ENCODE measurements around the gene PDE6B. TPM values are rescaled to one million over a fixed set of nuclear protein-coding genes. Genes with fewer than 3 reads are reported as not detected.

PDE6B gene
- total RNA-seq, 2 donors from 2014 or later, result 14.0 to 18.9 TPM

- Mint-ChIP-seq H3K9me3 (peaks cover 3% of the 10 kb centered on the region in 2 donors), H3K36me3 (ENCODE audit: insufficient read depth in 2 of 2) (no peaks in the 10 kb centered on the region), H3K27ac (no peak overlapping the region), H3K4me1 (ENCODE audit: low read depth) (peaks cover 38% of the 10 kb centered on the region), H3K4me3 (no peak overlapping the region), H3K27me3 (ENCODE audit: low read depth) (peaks cover 30% of the 10 kb centered on the region)
- ATAC-seq (replicated peaks in 1 of 2) (no peak), DNase-seq (no peak)
Measured at GRCh38 chr4:605702-606425, 19.5 kb upstream of the PDE6B start.

DNA sequence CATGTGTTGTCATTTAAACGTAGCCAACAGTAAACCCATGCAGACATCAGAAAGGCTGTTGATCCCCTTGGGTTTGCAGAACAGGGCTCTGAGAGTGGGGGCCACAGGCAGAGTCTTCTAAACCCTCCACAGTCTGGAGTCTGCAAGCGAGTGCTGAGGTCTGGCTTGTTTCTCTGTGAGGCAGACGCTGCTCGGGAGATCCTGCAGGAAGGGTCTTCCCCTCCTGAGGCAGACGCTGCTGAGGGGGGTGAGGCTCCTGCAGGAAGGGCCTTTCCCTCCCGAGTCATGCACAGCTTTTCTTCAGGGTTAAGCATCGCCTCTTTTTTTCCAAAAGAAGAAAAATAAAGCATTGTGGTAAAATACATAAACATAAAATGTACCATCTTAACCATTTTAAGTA, 17.1 kb upstream of the PDE6B start:
- Mint-ChIP-seq H3K27ac (no peak overlapping the region), H3K9me3 (peaks cover 3% of the 10 kb centered on the region in 2 donors), H3K27me3 (ENCODE audit: low read depth) (peaks cover 30% of the 10 kb centered on the region), H3K4me3 (no peak overlapping the region), H3K36me3 (ENCODE audit: insufficient read depth in 2 of 2) (no peaks in the 10 kb centered on the region), H3K4me1 (ENCODE audit: low read depth) (peaks cover 16% of the 10 kb centered on the region)
- no peak for ATAC-seq (replicated peaks in 1 of 2)
- DNase-seq, result no peak

DNA sequence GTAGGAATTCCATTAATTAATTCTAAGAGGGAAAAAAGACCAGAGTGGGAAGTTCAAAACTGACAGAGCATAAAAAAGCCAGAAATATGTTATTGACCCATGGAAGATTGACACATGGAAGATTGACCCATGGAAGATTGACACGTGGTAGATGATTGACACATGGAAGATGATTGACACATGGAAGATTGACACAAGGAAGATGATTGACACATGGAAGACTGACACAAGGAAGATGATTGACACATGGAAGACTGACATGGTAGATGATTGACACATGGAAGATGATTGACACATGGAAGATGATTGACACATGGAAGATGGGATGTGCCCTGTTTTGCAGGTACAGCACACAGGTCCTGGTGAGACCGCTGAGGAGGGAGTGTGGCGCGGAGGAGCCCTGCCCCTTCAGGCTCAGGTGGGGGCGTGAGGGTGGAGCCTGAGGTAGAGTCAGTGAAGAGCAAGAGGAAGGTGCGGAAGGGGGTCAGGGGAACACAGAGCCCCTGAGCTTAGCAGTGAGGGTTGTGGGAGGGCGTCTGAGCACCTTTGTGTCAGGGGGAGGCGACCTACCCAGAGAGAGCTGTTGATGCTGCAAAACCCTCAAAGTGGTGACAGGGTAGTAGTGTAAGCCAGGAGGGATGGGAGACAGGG, 15.8 kb upstream of the PDE6B start:
- no peak overlapping the region for H3K27ac Mint-ChIP-seq
- no peak overlapping the region for H3K4me3 Mint-ChIP-seq
- peaks cover 3% of the 10 kb centered on the region in 2 donors for H3K9me3 Mint-ChIP-seq
- peaks cover 7% of the 10 kb centered on the region for H3K4me1 Mint-ChIP-seq (ENCODE audit: low read depth)
- no peak for ATAC-seq (replicated peaks in 1 of 2)
- peaks cover 28% of the 10 kb centered on the region for H3K27me3 Mint-ChIP-seq (ENCODE audit: low read depth)
- no peaks in the 10 kb centered on the region for H3K36me3 Mint-ChIP-seq (ENCODE audit: insufficient read depth in 2 of 2)
- no peak for DNase-seq

- Mint-ChIP-seq H3K4me3 (no peak overlapping the region), H3K27ac (no peak overlapping the region), H3K36me3 (ENCODE audit: insufficient read depth in 2 of 2) (no peaks in the 10 kb centered on the region), H3K27me3 (ENCODE audit: low read depth) (peaks cover 33% of the 10 kb centered on the region), H3K4me1 (ENCODE audit: low read depth) (peaks cover under 1% of the 10 kb centered on the region), H3K9me3 (peaks cover 3% of the 10 kb centered on the region in 2 donors)
- no peak for DNase-seq
- ATAC-seq (replicated peaks in 1 of 2), result no peak
Measured at GRCh38 chr4:610411-611261, 14.7 kb upstream of the PDE6B start.

GRCh38 chr4:612052-612748, 13.2 kb upstream of the PDE6B start:
- Mint-ChIP-seq H3K27me3 (ENCODE audit: low read depth) (peaks cover 38% of the 10 kb centered on the region), H3K9me3 (peaks cover 3% of the 10 kb centered on the region in 2 donors), H3K36me3 (ENCODE audit: insufficient read depth in 2 of 2) (no peaks in the 10 kb centered on the region), H3K27ac (no peak overlapping the region), H3K4me3 (no peak overlapping the region), H3K4me1 (ENCODE audit: low read depth) (no peaks in the 10 kb centered on the region)
- DNase-seq, result no peak
- no peak for ATAC-seq (replicated peaks in 1 of 2)

GRCh38 chr4:612749-613125, 12.6 kb upstream of the PDE6B start:
- Mint-ChIP-seq H3K27ac (no peak overlapping the region), H3K4me3 (no peak overlapping the region), H3K36me3 (ENCODE audit: insufficient read depth in 2 of 2) (no peaks in the 10 kb centered on the region), H3K27me3 (ENCODE audit: low read depth) (peaks cover 40% of the 10 kb centered on the region), H3K9me3 (peaks cover 3% of the 10 kb centered on the region in 2 donors), H3K4me1 (ENCODE audit: low read depth) (no peaks in the 10 kb centered on the region)
- DNase-seq (no peak), ATAC-seq (replicated peaks in 1 of 2) (no peak)

- Mint-ChIP-seq H3K27me3 (ENCODE audit: low read depth) (peaks cover 44% of the 10 kb centered on the region), H3K36me3 (ENCODE audit: insufficient read depth in 2 of 2) (no peaks in the 10 kb centered on the region), H3K4me3 (no peak overlapping the region), H3K4me1 (ENCODE audit: low read depth) (no peaks in the 10 kb centered on the region), H3K9me3 (peaks cover 3% of the 10 kb centered on the region in 2 donors), H3K27ac (no peak overlapping the region)
- no peak for ATAC-seq (replicated peaks in 1 of 2)
- DNase-seq, result no peak
Measured at GRCh38 chr4:613126-613525, 12.2 kb upstream of the PDE6B start.

DNA sequence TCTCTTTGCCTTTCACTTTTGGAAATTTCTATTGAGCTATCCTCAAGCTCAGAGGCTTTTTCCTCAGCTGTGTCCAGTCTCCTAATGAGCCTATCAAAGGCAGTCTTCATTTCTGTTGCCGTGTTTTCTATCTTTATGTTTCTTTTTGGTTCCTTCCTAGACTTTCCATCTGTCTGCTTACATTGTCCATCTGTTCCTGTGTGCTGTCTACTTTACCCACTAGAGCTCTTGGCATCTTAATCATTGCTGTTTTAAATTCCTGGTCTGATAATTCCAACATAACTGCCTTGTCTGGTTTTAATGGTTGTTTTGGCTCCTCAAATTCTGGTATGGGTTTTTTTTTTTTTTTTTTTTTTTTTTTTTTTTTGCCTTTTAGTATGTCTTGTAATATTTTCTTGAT, 9.3 kb upstream of the PDE6B start:
- no peak for ATAC-seq (replicated peaks in 1 of 2)
- Mint-ChIP-seq H3K36me3 (ENCODE audit: insufficient read depth in 2 of 2) (no peaks in the 10 kb centered on the region), H3K27ac (no peak overlapping the region), H3K9me3 (no peaks in the 10 kb centered on the region), H3K4me3 (no peak overlapping the region), H3K27me3 (ENCODE audit: low read depth) (peaks cover 30% of the 10 kb centered on the region), H3K4me1 (ENCODE audit: low read depth) (no peaks in the 10 kb centered on the region)
- no peak for DNase-seq

DNA sequence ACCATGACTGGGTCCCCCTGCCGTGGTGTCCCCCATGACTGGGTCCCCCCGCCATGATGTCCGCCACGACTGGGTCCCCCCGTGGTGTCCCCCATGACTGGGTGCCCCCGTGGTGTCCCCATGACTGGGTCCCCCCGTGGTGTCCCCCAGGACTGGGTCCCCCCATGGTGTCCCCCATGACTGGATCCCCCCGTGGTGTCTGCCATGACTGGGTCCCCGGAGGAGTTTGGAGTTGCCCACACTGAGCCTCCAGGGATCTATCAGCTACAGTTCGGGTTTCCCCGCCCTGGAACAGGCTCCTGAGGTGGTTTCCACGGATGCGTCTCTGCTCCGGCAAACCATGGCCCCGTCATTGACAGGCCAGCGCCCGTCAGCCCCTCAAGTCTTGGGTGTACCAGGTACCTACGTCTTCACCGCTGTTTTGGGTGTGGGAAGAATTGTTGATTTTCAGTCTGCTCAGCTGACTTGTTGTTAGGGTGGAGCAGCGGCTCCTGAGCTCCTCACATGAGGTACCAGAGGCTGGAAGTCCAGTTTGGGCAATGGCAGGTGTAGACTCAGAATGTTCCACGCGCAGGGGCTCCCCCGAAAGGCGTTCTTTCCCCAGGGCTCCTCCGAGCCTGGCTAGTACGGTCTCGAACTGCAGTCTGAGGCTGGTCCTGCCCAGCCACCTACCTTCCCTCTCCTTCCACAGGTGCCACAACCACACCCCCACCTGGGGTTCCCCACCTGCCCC, 8.3 kb upstream of the PDE6B start:
- Mint-ChIP-seq H3K27ac (no peak overlapping the region), H3K4me1 (ENCODE audit: low read depth) (no peaks in the 10 kb centered on the region), H3K36me3 (ENCODE audit: insufficient read depth in 2 of 2) (no peaks in the 10 kb centered on the region), H3K27me3 (ENCODE audit: low read depth) (peaks cover 30% of the 10 kb centered on the region), H3K4me3 (no peak overlapping the region), H3K9me3 (no peaks in the 10 kb centered on the region)
- ATAC-seq (replicated peaks in 1 of 2) (no peak), DNase-seq (no peak)

- Mint-ChIP-seq H3K36me3 (ENCODE audit: insufficient read depth in 2 of 2) (no peaks in the 10 kb centered on the region), H3K9me3 (no peaks in the 10 kb centered on the region), H3K27ac (no peak overlapping the region), H3K4me1 (ENCODE audit: low read depth) (no peaks in the 10 kb centered on the region), H3K4me3 (no peak overlapping the region), H3K27me3 (ENCODE audit: low read depth) (peaks cover 30% of the 10 kb centered on the region)
- ATAC-seq (replicated peaks in 1 of 2) (no peak), DNase-seq (no peak)
Measured at GRCh38 chr4:617644-618641, 7.4 kb upstream of the PDE6B start.

GRCh38 chr4:620201-620600, 5.2 kb upstream of the PDE6B start:
- Mint-ChIP-seq H3K27ac (no peak overlapping the region), H3K9me3 (no peaks in the 10 kb centered on the region)

More at GRCh38 chr4:620201-620600, 5.2 kb upstream of the PDE6B start:
- Mint-ChIP-seq H3K4me3 (no peak overlapping the region), H3K27me3 (ENCODE audit: low read depth) (peaks cover 26% of the 10 kb centered on the region), H3K4me1 (ENCODE audit: low read depth) (no peaks in the 10 kb centered on the region), H3K36me3 (ENCODE audit: insufficient read depth in 2 of 2) (no peaks in the 10 kb centered on the region)
- no peak for DNase-seq
- ATAC-seq (replicated peaks in 1 of 2), result no peak

Measured in activated T-cell treated with anti-CD3 and anti-CD28 coated beads, Interleukin-2, amount 50 U/mL, for 72 hours (primary cell).